Caco-2 (cell line): Measurements from ENCODE around the gene YJEFN3. TPM values are rescaled to one million over a fixed set of nuclear protein-coding genes. Genes with fewer than 3 reads are reported as not detected.

Source experiments
- BruUV-seq: library from RNA; stranded (reverse); fragments of 400-500 nt; replicated peaks from 2 replicates; lab custom pipeline; 2021; lab: Mats Ljungman, UMichigan
- CTCF ChIA-PET: fragments of 300-600 bp; sonication (Branson Sonifier 250); formaldehyde crosslinking; loops from one replicate; lab custom pipeline; 2022; ENCODE audit warnings: antibody characterized with exemption; lab: Charles Lee
- POLR2A ChIA-PET: fragments of 300-600 bp; sonication (Branson Sonifier 250); formaldehyde crosslinking; loops from one replicate; lab custom pipeline; 2022; ENCODE audit warnings: antibody characterized with exemption; lab: Charles Lee
- DNase-seq, 2 experiments: peaks; one replicate each; pipeline versions ENCODE4 v3.0.0 to v3.0.0-alpha.2; 2020 to 2022
- H3K27me3 ChIP-seq: replicated peaks from 2 replicates; pipeline ENCODE4 v1.6.0; 2011; ENCODE audit warnings: low read length; ENCODE audit not compliant: control insufficient read depth, insufficient read depth
- H3K36me3 ChIP-seq: 2 replicates; pipeline ENCODE4 v1.5.1; 2011; ENCODE audit warnings: low read length; ENCODE audit not compliant: control insufficient read depth, insufficient read depth
- H3K4me1 ChIP-seq: fragments of 250-450 bp; sonication (Bioruptor Pico); 2 replicates; pipeline ENCODE4 v1.5.1; 2020; ENCODE audit warnings: mild to moderate bottlenecking
- H3K4me3 ChIP-seq: 2 replicates; pipeline ENCODE4 v1.5.1; 2011; ENCODE audit warnings: low read depth, mild to moderate bottlenecking, control low read depth, low read length
- H3K9me3 ChIP-seq: fragments of 250-450 bp; sonication (Bioruptor Pico); 2 replicates; pipeline ENCODE4 v1.5.1; 2020; ENCODE audit warnings: mild to moderate bottlenecking, moderate library complexity
- H3K27ac Mint-ChIP-seq: one replicate; pipeline ENCODE4 v1.8.0; 2022; ENCODE audit warnings: mixed read lengths; ENCODE audit not compliant: unreplicated experiment
- H3K27me3 Mint-ChIP-seq: one replicate; pipeline ENCODE4 v1.8.0; 2022; ENCODE audit warnings: mixed read lengths; ENCODE audit not compliant: insufficient read depth, unreplicated experiment
- H3K36me3 Mint-ChIP-seq: one replicate; pipeline ENCODE4 v1.8.0; 2022; ENCODE audit warnings: mild to moderate bottlenecking, mixed read lengths; ENCODE audit not compliant: insufficient read depth, unreplicated experiment
- H3K4me1 Mint-ChIP-seq: one replicate; pipeline ENCODE4 v1.8.0; 2022; ENCODE audit warnings: low read depth, mixed read lengths; ENCODE audit not compliant: unreplicated experiment
- H3K4me3 Mint-ChIP-seq: one replicate; pipeline ENCODE4 v1.8.0; 2022; ENCODE audit warnings: mild to moderate bottlenecking, moderate library complexity, mixed read lengths; ENCODE audit not compliant: unreplicated experiment
- H3K9me3 Mint-ChIP-seq: one replicate; pipeline ENCODE4 v1.8.0; 2022; ENCODE audit warnings: mixed read lengths; ENCODE audit not compliant: unreplicated experiment
- CTCF ChIP-seq, 2 experiments: fragments of 200-600 bp in 1 of 2; IDR thresholded peaks; 1 replicate in 1 of 2; 2 replicates in 1 of 2; pipeline versions ENCODE4 v1.5.1 to v1.8.0; 2011 to 2022; ENCODE audit warnings: antibody characterized with exemption in 1 of 2, control low read depth in 1 of 2, inconsistent platforms in 1 of 2, low read depth in 1 of 2, low read length in 1 of 2, mild to moderate bottlenecking in 1 of 2, moderate library complexity in 1 of 2; ENCODE audit not compliant: insufficient read depth in 1 of 2, severe bottlenecking in 1 of 2, unreplicated experiment in 1 of 2
- intact Hi-C: fragments of 100-400 bp; cut with micrococcal nuclease; formaldehyde crosslinking; loops from one replicate; pipeline ENCODE4 v1.10.0; 2022; ENCODE audit not compliant: unreplicated experiment
- total RNA-seq: library from RNA; stranded (reverse); gene quantifications from 2 replicates; pipeline ENCODE4 v1.2.3, GENCODE V29; 2022

The YJEFN3 gene
- total RNA-seq, 1 experiment from 2014 or later, result 8.1 TPM

GRCh38 chr19:19549804-19550464 is 21.2 kb downstream of the YJEFN3 start:
- H3K36me3 ChIP-seq, result no peaks in the 10 kb centered on the region
- H3K4me1 Mint-ChIP-seq, result no peaks in the 10 kb centered on the region
- H3K27ac Mint-ChIP-seq, result no peak overlapping the region
- no TSS peak for BruUV-seq
- no peaks in the 10 kb centered on the region for H3K9me3 ChIP-seq
- H3K4me3 ChIP-seq, result no peak overlapping the region
- H3K27me3 Mint-ChIP-seq, result peaks cover 4% of the 10 kb centered on the region
- H3K36me3 Mint-ChIP-seq, result no peaks in the 10 kb centered on the region
- H3K9me3 Mint-ChIP-seq, result no peaks in the 10 kb centered on the region
- CTCF ChIA-PET, result no interaction called here
- TF ChIP-seq CTCF (IDR thresholded peaks at IDR 0.05; ENCODE audit: insufficient read depth in 1 of 2, low read depth in 1 of 2, low read length in 1 of 2, severe bottlenecking in 1 of 2, unreplicated experiment in 1 of 2), result no peak
- DNase-seq, result no peak
- intact Hi-C loops, result loop anchor here (5.0 kb wide), 1 partner anchor 67 kb away; the partner anchor contains the start of gene PBX4
- H3K27me3 ChIP-seq, result no peaks in the 10 kb centered on the region
- H3K4me1 ChIP-seq, result no peaks in the 10 kb centered on the region
- no peak overlapping the region for H3K4me3 Mint-ChIP-seq
- POLR2A ChIA-PET, result no interaction called here

GRCh38 chr19:19550485-19550929 is 21.8 kb downstream of the YJEFN3 start:
- POLR2A ChIA-PET, result no interaction called here
- no peak overlapping the region for H3K27ac Mint-ChIP-seq
- CTCF ChIA-PET, result interaction anchor here (0.7 kb wide), 1 partner anchor 18 kb away, joined by 3 read pairs; no protein-coding TSS in a partner anchor

More at GRCh38 chr19:19550485-19550929, 21.8 kb downstream of the YJEFN3 start:
- Mint-ChIP-seq H3K4me1 (no peaks in the 10 kb centered on the region), H3K9me3 (no peaks in the 10 kb centered on the region), H3K27me3 (peaks cover 4% of the 10 kb centered on the region), H3K36me3 (no peaks in the 10 kb centered on the region), H3K4me3 (no peak overlapping the region)
- no peak for TF ChIP-seq CTCF (IDR thresholded peaks at IDR 0.05; ENCODE audit: insufficient read depth in 1 of 2, low read depth in 1 of 2, low read length in 1 of 2, severe bottlenecking in 1 of 2, unreplicated experiment in 1 of 2)
- Histone ChIP-seq H3K4me1 (no peaks in the 10 kb centered on the region), H3K9me3 (no peaks in the 10 kb centered on the region), H3K36me3 (no peaks in the 10 kb centered on the region), H3K27me3 (no peaks in the 10 kb centered on the region), H3K4me3 (no peak overlapping the region)
- no TSS peak for BruUV-seq
- intact Hi-C loops, result loop anchor here (5.0 kb wide), 1 partner anchor 67 kb away; the partner anchor contains the start of gene PBX4
- DNase-seq, result no peak
